ENCODE results near the gene USP21.
A peak's percentile ranks its signal among the peaks of the same experiment; 100 is the strongest.
"Not testable (repeated sequence)": the region's sequence is repeated elsewhere in the genome, so short reads cannot be mapped to it uniquely, and the experiment has no call there.

Gene USP21

DNA sequence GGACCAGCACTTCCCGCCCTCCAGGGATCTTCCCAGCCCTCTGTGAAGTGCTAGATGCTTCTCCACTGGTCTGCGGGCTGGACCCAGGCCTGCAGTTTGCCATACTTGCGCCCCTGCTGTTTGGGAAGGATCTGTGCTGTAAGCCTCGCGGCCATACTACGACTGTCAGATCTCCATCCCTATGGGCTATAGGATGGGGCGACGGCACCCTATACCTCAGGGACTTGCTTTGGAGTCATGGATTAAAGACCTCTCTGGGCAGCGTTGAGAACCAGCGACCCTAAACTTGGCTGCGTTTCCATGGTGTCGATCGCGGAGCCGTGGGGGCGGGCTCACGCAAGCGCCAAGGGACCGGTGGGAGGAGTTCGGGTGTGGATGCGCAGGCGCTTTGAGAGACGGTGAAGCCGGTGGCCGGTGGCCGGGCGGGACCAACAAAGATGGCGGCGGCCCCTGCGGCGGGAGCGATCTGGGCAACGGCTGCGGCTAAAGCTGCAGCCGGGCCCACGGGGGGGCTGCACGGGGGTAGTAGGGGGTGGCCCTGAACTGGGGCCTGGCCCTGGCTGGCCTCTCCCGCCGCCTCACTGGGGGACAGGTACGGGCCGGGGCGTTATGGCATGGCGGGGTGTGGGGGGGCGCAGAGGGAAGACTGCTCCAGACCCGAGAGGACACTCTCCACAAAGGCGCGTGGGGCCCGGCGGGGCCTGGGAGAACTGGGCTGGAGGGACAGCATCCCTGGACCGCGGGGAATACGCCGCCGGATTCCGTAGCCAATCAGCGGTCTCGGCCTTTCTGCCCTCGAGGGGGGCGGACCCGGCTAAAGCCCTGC is at the start of gene USP21:
TSS of gene USP21 (plus strand) at position 414 of the 826 bp plus-strand sequence. CDS start 1,141 bp downstream, outside the sequence.
- DNase-seq (ENCODE audit: low read depth): peak; percentile 89

- DNase-seq (ENCODE audit: low read depth): no peak
These were observed 48.2 kb upstream of the USP21 start for GRCh38 chr1:161111117-161111516.

DNA sequence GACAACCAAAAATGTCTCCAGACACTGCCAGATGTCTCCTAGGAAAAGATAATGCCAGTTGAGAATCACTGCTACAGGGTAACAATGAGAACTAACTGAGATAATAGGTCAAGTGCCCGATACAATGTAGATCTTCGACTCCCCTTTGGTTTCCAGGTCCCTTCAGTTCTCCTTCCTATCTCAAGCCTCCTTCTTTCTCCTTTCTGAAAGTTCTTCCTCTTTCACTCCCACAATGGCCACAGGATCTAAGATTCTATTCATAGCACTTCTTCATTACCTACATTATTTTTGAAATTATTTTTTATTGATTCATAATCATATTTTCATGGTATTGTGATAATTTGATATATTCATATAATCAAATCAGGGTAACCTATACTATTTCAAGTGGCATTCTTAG is 47.8 kb upstream of the USP21 start:
- DNase-seq (ENCODE audit: low read depth): no peak

DNA sequence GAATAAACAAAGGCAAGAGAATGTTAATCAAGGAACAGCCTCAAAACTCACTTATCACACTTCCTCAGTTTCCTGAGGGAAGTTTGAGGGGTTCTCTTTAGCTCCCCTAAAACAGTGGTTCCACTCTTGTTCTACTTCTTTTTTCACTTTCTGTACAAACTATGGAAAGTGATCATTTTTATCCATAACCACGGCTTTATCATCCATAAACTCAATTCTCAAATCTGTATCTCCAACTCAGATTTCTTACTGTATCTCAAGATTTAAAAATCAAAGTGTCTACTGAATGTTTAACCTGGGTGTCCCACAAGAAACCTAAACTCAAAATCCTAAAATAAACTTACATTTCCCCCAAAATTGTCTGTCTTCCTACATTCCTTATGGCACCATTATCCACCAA is 45.4 kb upstream of the USP21 start:
- DNase-seq (ENCODE audit: low read depth): no peak

DNA sequence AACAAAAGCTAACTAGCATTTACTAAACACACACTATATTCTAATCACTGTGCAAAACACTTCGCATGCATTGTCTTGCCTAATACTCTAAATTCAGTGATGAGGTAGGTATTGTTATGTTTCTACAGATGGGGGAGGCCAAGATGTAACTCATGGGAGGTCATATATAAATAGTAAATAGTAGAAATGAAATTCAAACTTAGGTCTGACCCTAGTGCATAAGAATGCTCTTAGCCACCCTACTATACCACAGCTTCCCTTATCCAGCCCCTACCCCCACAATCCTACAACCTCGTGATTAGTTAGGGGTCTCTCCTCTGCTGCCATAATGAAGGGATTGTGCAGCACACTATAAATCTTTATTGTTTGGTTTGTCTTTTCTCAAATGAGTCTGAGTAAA is 44.7 kb upstream of the USP21 start:
- DNase-seq (ENCODE audit: low read depth): no peak

- DNase-seq (ENCODE audit: low read depth): peak; percentile 43
These were observed 44.1 kb upstream of the USP21 start for GRCh38 chr1:161115132-161115711.

DNA sequence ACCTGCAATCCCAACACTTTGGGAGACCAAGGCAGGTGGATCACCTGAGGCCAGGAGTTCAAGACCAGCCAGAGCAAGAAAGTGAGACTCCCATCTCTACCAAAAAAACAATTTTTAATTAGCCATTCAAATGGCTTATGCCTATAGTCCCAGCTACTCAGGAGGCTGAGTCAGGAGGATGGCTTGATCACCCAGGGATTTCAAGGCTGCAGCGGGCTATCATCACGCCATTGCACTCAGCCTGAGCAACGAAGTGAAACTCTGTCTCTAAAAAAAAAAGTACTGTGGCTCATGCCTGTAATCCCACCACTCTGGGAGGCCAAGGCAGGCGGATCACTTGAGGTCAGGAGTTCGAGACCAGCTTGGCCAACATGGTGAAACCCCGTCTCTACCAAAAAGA is 43.3 kb upstream of the USP21 start:
- not testable (repeated sequence) for DNase-seq (ENCODE audit: low read depth)

DNA sequence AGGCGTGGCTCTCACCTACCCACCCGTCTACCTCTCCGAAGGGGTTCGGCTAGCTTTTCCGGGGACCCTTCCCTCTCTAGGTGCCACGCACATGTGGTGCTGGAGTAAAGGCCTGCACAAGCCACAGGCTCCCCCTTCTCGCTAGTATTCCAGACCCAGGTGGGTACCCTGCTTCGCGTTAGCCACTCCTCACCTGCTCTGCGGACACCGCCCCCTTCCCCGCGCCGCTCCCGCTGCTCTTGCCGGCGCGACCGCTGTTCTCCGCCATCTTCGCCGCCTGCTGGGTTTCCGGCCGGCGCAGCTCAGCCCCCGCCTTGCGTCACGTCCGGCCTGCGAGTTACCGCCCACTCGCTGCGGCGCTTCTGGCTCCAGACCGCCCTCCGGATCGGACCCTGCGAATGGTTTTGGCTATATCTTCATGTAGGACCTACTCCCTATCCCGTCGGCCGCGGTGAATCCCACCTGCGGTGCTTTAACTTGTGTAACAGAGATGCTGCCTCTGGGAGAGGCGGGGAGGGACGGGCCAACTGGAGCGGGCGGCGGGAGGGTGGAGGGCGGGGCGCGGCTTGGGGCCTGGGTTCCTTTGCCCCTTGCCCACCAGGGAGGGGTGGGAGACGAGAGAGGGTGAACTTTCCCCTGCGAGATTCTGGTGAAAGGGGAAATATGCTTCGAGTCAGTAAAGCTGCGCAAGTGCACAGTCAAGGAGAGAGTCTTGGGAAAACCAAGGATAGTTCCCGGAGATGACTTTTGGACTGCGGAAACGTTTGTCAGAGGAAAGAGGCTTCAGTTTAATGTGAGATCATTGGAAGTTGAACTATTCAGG is 41.3 kb upstream of the USP21 start, which contains the start of the genes NIT1 and PFDN2:
TSS of gene NIT1 (plus strand) at position 347 of the 823 bp plus-strand sequence. CDS start at position 419, 72 bp downstream.
TSS of gene PFDN2 (minus strand) at position 279 of the 823 bp plus-strand sequence. CDS start at position 268, 11 bp downstream.
- peak; percentile 87 for DNase-seq (ENCODE audit: low read depth)

DNA sequence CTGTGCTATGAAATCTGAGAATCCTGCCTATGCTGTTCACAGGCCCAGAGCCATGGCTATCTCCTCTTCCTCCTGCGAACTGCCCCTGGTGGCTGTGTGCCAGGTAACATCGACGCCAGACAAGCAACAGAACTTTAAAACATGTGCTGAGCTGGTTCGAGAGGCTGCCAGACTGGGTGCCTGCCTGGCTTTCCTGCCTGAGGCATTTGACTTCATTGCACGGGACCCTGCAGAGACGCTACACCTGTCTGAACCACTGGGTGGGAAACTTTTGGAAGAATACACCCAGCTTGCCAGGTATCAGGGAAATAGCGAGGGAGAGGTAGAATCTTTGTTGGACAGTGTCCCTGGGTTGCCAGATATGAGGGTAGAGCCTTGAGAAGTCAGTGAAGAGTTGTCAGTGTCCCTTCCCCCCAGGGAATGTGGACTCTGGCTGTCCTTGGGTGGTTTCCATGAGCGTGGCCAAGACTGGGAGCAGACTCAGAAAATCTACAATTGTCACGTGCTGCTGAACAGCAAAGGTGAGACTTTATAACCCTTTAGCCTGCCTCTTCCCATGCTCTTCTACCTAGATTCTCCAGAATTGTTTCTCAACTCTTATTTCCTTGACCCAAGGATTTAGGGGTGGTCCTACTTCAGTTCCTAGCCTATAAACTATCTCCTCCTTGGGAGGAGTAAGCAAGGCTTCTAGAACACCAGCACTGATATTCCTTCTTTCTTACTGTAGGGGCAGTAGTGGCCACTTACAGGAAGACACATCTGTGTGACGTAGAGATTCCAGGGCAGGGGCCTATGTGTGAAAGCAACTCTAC is 40.0 kb upstream of the USP21 start:
- peak; percentile 56 for DNase-seq (ENCODE audit: low read depth)

DNA sequence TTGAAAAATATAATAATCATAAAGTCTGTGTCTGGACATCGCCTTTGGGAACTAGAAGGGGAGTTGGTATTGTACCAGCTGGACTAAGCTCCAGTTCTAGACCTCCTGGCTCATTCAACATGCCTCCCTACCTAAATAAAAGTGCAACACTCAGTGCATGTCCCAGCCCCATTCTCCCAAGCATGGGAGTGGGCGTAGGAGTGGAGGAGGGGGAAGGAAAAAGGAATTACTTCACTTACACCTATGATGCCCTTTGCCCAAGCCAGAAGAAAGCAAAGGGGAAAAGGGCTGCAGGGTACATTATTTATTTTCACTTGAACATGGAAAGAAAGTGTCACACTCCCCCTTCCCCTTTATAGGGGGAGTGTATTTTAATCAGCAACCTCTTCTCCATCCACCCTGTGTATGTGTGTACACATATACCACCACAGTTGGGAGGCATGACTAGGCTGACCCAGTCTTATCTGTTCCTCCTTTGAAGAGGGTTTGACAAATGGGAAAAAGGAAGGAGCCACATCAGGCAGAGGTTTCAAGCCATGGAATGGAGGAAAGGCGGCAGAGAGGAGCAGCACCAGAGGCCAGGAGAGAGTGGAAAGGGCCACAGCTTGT is 38.2 kb upstream of the USP21 start:
- no peak for DNase-seq (ENCODE audit: low read depth)

GRCh38 chr1:161121834-161122233 is 37.5 kb upstream of the USP21 start:
- no peak for DNase-seq (ENCODE audit: low read depth)

- no peak for DNase-seq (ENCODE audit: low read depth)
These were observed 36.3 kb upstream of the USP21 start for GRCh38 chr1:161122967-161123366.

- no peak for DNase-seq (ENCODE audit: low read depth)
These were observed 31.7 kb upstream of the USP21 start for GRCh38 chr1:161127649-161128048.

- no peak for DNase-seq (ENCODE audit: low read depth)
These were observed 30.5 kb upstream of the USP21 start for GRCh38 chr1:161128591-161129420.

- no peak for DNase-seq (ENCODE audit: low read depth)
These were observed 29.0 kb upstream of the USP21 start for GRCh38 chr1:161130266-161130665.

DNA sequence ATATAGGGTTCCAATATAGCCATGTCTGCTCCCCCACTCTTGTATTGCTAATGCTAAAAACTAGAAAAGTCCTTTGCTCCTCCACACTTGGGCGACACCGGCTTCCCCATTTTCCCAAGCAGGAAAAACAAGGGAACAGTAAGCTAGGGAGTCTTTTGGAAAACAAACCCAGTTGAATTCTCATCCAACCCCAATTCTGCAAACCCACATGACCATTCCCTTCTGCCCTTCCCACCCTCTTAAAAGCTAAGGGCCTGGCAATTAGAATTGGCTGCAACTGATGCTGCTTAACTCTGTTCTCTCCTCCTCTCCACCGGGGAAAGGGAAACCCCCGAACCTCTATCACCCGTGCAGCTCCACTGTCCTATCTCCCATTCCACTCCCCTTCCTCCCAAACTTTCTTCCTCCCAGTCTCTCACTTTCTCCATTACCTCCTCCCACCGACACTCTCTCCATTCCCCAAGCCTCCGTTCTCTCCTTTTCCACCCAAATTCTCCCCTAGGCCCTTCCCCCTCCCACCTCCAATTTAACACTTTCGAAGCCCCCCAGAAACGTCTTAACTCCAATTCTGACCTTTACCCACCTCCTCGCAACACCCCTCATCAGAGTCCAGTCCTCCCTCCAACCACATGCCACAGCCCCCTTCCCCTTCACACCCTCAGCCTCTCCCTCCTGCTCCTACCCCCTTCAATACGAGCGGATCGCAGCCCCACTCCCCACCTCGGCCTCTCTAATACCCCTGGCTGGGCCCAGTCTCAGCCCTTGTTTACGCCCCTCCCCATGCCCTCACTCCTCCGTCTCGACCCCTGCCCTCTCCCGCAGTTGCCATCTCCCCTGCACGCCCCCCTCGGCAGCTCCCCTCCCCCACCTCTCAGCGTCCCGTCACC is 27.5 kb upstream of the USP21 start:
- no peak for DNase-seq (ENCODE audit: low read depth)

- DNase-seq (ENCODE audit: low read depth): peak; percentile 86
These were observed 26.7 kb upstream of the USP21 start, which contains the start of gene DEDD for GRCh38 chr1:161132410-161133219. DEDD (minus strand) TSS chr1:161132667; CDS start chr1:161124462, 8,205 bp downstream.

- no peak for DNase-seq (ENCODE audit: low read depth)
These were observed 26.0 kb upstream of the USP21 start for GRCh38 chr1:161133220-161133740.
